Neural cell (in vitro differentiated cells): ENCODE results near the gene DENND2A. TPM values are rescaled to one million over a fixed set of nuclear protein-coding genes. Genes with fewer than 3 reads are reported as not detected.

Experiments
- H2AFZ ChIP-seq: fragments of 200-600, 300-800 bp; sonication (generic), shearing (Covaris generic); 2 replicates; pipeline ENCODE4 v1.6.0; 2014; ENCODE audit warnings: low read depth, mild to moderate bottlenecking, antibody characterized with exemption, low read length, moderate library complexity
- H3F3A ChIP-seq: fragments of 200-600 bp; shearing (Covaris generic); 2 replicates; pipeline ENCODE4 v1.6.1; 2016; ENCODE audit warnings: mild to moderate bottlenecking, moderate library complexity, mixed read lengths, antibody characterized with exemption, low read length; ENCODE audit not compliant: insufficient read depth, poor library complexity, severe bottlenecking
- H3K27ac ChIP-seq: fragments of 200-600, 300-800 bp; sonication (generic), shearing (Covaris generic); 2 replicates; pipeline ENCODE4 v1.5.1; 2014; ENCODE audit warnings: mild to moderate bottlenecking, low read length, moderate library complexity
- H3K27me3 ChIP-seq: fragments of 300-800, 200-600 bp; sonication (generic), shearing (Covaris generic); 2 replicates; pipeline ENCODE4 v1.6.0; 2014; ENCODE audit warnings: mild to moderate bottlenecking, low read depth, low read length, moderate library complexity; ENCODE audit not compliant: insufficient read depth
- H3K36me3 ChIP-seq: fragments of 300-800, 200-600 bp; sonication (generic), shearing (Covaris generic); 2 replicates; pipeline ENCODE4 v1.5.1; 2014; ENCODE audit warnings: mild to moderate bottlenecking, antibody characterized with exemption, low read length, moderate library complexity; ENCODE audit not compliant: insufficient read depth
- H3K4me2 ChIP-seq: fragments of 300-800, 200-600 bp; sonication (generic), shearing (Covaris generic); 2 replicates; pipeline ENCODE4 v1.6.0; 2014; ENCODE audit warnings: mild to moderate bottlenecking, low read length
- H3K4me3 ChIP-seq: fragments of 300-800, 200-600 bp; sonication (generic), shearing (Covaris generic); 2 replicates; pipeline ENCODE4 v1.5.1; 2014; ENCODE audit warnings: mild to moderate bottlenecking, low read length, moderate library complexity
- H3K79me2 ChIP-seq: fragments of 200-600 bp; shearing (Covaris generic); replicated peaks from 2 replicates; pipeline ENCODE4 v1.6.0; 2014; ENCODE audit warnings: mild to moderate bottlenecking, low read length, moderate library complexity; ENCODE audit not compliant: insufficient read depth
- H3K9ac ChIP-seq: fragments of 300-800, 200-600 bp; sonication (generic), shearing (Covaris generic); 2 replicates; pipeline ENCODE4 v1.6.1; 2016; ENCODE audit warnings: mild to moderate bottlenecking, low read length, mixed read lengths
- H3K9me2 ChIP-seq: fragments of 200-600 bp; shearing (Covaris generic); 2 replicates; pipeline ENCODE4 v1.6.1; 2016; ENCODE audit warnings: mild to moderate bottlenecking, low read length, mixed read lengths; ENCODE audit not compliant: insufficient read depth
- H3K9me3 ChIP-seq: fragments of 200-600, 300-800 bp; sonication (generic), shearing (Covaris generic); 2 replicates; pipeline ENCODE4 v1.6.1; 2016; ENCODE audit warnings: mild to moderate bottlenecking, mixed run types, low read length, moderate library complexity, mixed read lengths
- H4K20me1 ChIP-seq: fragments of 200-600 bp; shearing (Covaris generic); 2 replicates; pipeline ENCODE4 v1.6.1; 2016; ENCODE audit warnings: mild to moderate bottlenecking, mixed run types; ENCODE audit not compliant: insufficient read depth
- CTCF ChIP-seq: fragments of 450-650 bp; IDR thresholded peaks from 2 replicates; pipeline ENCODE4 v1.5.1; 2014; ENCODE audit warnings: antibody characterized with exemption, mild to moderate bottlenecking, moderate library complexity; ENCODE audit not compliant: poor library complexity, severe bottlenecking
- EP300 ChIP-seq: fragments of 450-650 bp; conservative IDR thresholded peaks from 2 replicates; pipeline ENCODE4 v1.6.1; 2014; ENCODE audit warnings: antibody characterized with exemption, mild to moderate bottlenecking, moderate library complexity; ENCODE audit not compliant: poor library complexity, severe bottlenecking
- EZH2 ChIP-seq: fragments of 200-600, 300-800 bp; shearing (Covaris generic), sonication (generic); IDR thresholded peaks from 2 replicates; pipeline ENCODE4 v1.6.1; 2014; ENCODE audit warnings: antibody characterized with exemption, low read length, borderline replicate concordance, mild to moderate bottlenecking; ENCODE audit not compliant: insufficient read depth, poor library complexity, severe bottlenecking
- MXI1 ChIP-seq: fragments of 450-650 bp; conservative IDR thresholded peaks from 2 replicates; pipeline ENCODE4 v1.6.1; 2014; ENCODE audit warnings: antibody characterized with exemption, mild to moderate bottlenecking; ENCODE audit not compliant: poor library complexity, severe bottlenecking
- POLR2AphosphoS5 ChIP-seq: IDR thresholded peaks from 2 replicates; pipeline ENCODE4 v1.6.1; 2012
- RAD21 ChIP-seq: fragments of 450-650 bp; conservative IDR thresholded peaks from 2 replicates; pipeline ENCODE4 v1.6.1; 2014; ENCODE audit warnings: antibody characterized with exemption, mild to moderate bottlenecking, moderate library complexity
- REST ChIP-seq: IDR thresholded peaks from 2 replicates; pipeline ENCODE4 v1.6.1; 2012; ENCODE audit warnings: borderline replicate concordance
- SMC3 ChIP-seq: fragments of 450-650 bp; conservative IDR thresholded peaks from 2 replicates; pipeline ENCODE4 v1.6.1; 2014; ENCODE audit warnings: antibody characterized with exemption, mild to moderate bottlenecking, moderate library complexity; ENCODE audit not compliant: poor library complexity
- TAF1 ChIP-seq: IDR thresholded peaks from 2 replicates; pipeline ENCODE4 v1.6.1; 2012; ENCODE audit warnings: low read depth
- polyA minus RNA-seq: library from RNA; depleted of rRNA, polyadenylated mRNA; stranded (reverse); fragments of >200 nt; gene quantifications from 2 replicates; pipeline ENCODE4 v1.2.3, GENCODE V29; 2014
- polyA plus RNA-seq: library from polyadenylated mRNA; depleted of rRNA; stranded (reverse); fragments of >200 nt; gene quantifications from 2 replicates; pipeline ENCODE4 v1.2.3, GENCODE V29; 2014

DENND2A gene
- 21.7 and 24.5 TPM in 2 replicates for polyA plus RNA-seq
- 40.3 and 42.4 TPM in 2 replicates for polyA minus RNA-seq

- H3K9ac ChIP-seq = peak within 1 kb of the TSS; percentile 86
- no peaks in the 10 kb centered on the region for H3K36me3 ChIP-seq
- H3K27me3 ChIP-seq = no peaks in the 10 kb centered on the region
- H3K9me3 ChIP-seq = no peaks in the 10 kb centered on the region
- H3K79me2 ChIP-seq = peaks cover 26% of the 10 kb centered on the region
- no peaks in the 10 kb centered on the region for H4K20me1 ChIP-seq
- no peaks in the 10 kb centered on the region for H3K9me2 ChIP-seq
- H3K4me3 ChIP-seq = peak within 1 kb of the TSS; percentile 95
- H3K27ac ChIP-seq = peak within 1 kb of the TSS; percentile 74
- peak within 1 kb of the TSS; percentile 91 for H2AFZ ChIP-seq
- H3F3A ChIP-seq = no peaks in the 10 kb centered on the region
- TF ChIP-seq RAD21 (peak; percentile 22), REST (peak; percentile 11), POLR2AphosphoS5 (peak; percentile 83), EP300 (peak; percentile 56), EZH2 (no peak), CTCF (no peak), MXI1 (peak; percentile 73), TAF1 (no peak), SMC3 (peak; percentile 29)
- peak within 1 kb of the TSS; percentile 88 for H3K4me2 ChIP-seq
These were observed at the start of gene DENND2A for GRCh38 chr7:140640727-140641523. DENND2A (minus strand) TSS chr7:140640813; CDS start chr7:140602397, 38,416 bp downstream.

GRCh38 chr7:140689199-140690152, 48.9 kb upstream of the DENND2A start:
- H3K9me3 ChIP-seq = no peaks in the 10 kb centered on the region
- no peak overlapping the region for H3K4me2 ChIP-seq
- H4K20me1 ChIP-seq = no peaks in the 10 kb centered on the region
- no peaks in the 10 kb centered on the region for H3K9me2 ChIP-seq
- no peaks in the 10 kb centered on the region for H3K79me2 ChIP-seq
- no peaks in the 10 kb centered on the region for H3K27me3 ChIP-seq
- no peak overlapping the region for H3K4me3 ChIP-seq
- no peaks in the 10 kb centered on the region for H3F3A ChIP-seq
- no peak overlapping the region for H3K9ac ChIP-seq
- TF ChIP-seq TAF1 (no peak), POLR2AphosphoS5 (no peak), EP300 (no peak), REST (no peak), EZH2 (no peak), RAD21 (no peak), CTCF (no peak), SMC3 (no peak), MXI1 (no peak)
- H2AFZ ChIP-seq = no peak overlapping the region
- no peak overlapping the region for H3K27ac ChIP-seq
- no peaks in the 10 kb centered on the region for H3K36me3 ChIP-seq
